ENCODE measurements around the gene LRRC71.

The LRRC71 gene

DNA sequence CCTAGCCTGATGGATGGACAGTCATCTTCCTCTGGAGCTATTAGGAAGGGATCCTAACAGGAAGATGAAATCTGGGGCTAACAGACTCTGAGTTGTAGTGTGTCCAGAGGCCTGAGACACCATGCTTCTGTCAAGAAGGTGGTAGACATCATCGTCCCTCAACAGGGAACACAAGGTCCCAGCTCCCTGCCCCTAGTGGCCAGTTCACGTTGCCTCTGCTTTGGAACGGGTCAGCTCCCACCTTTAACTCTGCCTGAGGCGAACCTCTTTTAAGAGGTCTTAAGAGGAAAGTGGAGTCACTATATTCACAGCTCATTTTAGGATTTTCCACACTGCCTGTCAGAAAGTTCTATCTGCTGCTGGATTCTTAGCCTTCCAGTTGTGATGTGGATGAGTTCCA, 28.3 kb downstream of the LRRC71 start:
- DNase-seq: peak; percentile 7

DNA sequence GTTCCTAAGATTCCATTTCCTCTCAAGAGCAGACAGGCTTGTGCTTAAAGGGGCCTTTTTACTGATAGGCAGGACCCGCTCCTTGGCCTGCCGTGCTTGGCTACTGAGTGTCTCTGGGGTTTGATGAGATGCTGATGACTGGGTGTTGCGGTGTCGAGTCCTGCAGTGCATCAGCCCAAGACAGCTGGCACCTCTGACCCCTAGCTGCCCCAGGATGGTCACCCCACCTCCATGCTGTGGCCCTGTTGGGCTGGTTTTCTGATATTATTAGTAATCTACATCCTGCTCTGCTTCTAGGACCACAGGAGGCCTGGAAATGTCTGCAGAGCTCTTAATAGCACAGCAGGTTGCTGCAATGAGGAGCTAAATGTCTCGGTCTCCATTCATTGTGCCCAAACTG, 28.7 kb downstream of the LRRC71 start:
- peak; percentile 36 for DNase-seq

DNA sequence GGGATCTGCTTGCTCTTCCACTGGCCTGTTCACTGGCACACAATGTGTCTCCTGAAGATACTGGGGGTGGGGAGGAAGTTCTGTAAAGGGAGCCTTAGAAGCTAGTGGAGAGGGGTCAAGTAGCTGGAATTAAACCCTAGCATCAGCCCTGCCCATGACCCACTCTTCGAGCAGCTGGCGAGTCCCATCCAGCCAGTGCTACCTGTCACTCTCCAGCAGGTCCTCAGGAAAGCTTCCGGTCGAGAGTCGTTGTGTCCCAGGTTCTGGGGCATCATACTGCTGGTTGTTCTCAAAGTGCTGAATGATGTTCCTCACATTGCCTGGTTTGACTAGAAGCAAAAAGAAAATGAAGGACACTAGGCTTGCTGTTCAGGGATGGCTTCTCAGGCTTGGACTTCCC, 30.9 kb downstream of the LRRC71 start:
- DNase-seq: peak; percentile 28

GRCh38 chr1:156953571-156953970, 33.1 kb downstream of the LRRC71 start:
- no peak for DNase-seq

DNA sequence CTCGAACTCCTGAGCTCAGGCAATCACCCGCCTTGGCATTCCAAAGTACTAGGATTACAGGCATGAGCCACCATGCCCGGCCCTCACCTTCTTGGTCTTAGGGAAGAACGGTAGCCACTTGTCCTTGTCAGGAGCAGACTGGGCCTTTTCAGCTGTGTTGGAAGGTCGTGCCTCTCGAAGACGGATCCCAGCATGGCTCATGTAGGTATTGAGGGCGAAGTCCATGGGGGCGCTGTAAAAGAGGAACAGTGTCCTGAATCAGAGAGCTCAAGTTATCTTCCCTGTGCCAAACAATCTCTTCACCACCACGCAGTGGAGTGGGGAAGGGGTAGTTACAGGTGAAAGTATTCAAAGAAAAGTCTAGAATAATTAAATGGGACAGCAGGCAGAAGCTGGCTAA, 35.9 kb downstream of the LRRC71 start:
- DNase-seq: no peak

DNA sequence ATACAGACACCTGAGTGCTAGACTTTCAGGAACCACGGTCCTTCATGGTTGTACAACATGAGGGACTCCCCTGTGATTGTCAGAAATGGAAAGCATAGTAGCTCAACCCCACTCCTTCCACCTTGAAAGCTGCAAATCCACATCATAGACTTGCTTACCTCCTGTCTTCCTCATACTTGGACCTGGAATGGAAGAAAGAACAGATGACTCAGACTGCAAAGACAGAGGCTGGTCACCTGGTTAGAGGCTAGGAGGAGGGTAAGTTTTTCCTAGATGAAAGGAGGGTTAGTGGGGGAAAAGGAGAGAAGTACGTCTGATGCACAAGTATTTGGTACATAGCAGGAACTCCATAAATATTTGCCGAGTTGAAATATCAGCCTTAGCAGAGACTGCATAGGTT, 37.2 kb downstream of the LRRC71 start:
- DNase-seq: no peak

GRCh38 chr1:156958247-156958714, 37.8 kb downstream of the LRRC71 start:
- no peak for DNase-seq

DNA sequence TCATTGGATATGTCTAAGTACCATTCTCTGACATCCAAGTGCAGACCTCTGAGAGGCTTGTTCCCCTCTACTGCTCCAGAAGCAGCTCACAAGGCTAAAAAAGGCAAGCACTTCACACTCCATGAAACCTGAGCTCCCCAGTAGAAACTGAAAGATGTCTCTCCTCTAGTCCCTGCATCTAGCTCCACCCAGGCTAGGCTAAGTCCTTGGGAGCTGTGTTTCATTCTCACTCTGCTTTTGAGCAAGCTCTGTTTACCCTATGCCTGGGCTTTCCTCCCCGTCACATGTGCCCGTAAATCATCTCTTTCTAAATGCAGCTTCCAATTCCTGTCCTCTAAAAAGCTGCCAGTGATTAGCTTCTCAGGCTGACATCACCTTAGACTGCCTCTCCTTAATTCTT, 39.0 kb downstream of the LRRC71 start:
- DNase-seq: no peak

DNA sequence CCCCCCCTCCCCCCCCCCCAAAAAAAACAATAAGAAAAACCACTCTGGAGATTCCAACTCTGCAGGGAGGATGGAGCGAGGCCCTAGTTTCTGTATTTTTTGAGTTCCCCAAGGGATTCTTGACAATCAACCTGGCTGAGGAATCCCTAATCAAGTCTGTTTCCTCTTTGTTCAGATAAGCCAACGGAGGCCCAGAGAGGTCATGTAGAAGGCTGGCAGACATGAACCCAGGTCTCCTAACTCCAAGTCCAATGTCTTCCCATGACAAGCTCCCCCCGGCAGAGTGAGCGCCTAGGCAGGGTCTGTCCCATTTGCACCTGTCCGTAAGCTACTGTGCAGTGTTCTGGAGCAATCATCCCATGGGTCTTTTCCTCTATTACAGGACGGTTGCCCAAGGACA, 39.5 kb downstream of the LRRC71 start:
- no peak for DNase-seq

- DNase-seq: no peak
These were observed 41.3 kb downstream of the LRRC71 start for GRCh38 chr1:156961709-156962108.

DNA sequence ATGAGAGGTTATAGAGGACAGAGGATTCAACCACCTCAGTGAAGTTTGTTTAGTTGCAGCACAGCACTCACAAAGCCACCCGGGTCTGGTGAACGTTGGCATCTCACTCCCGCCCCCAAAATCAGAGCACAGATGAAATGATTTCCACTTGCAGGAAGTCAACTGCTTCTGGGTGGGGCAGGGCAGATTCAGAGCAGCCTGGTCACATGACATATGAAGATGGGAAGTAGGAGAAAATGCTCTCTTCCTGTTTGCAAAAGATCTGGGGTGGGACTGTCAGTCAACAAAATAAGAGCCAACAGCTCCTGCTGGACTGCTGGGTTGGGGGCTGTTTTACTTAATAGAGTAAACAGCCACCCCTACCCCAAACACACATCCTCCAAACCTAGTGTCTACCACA, 43.2 kb downstream of the LRRC71 start:
- no peak for DNase-seq

- no peak for DNase-seq
These were observed 44.0 kb downstream of the LRRC71 start for GRCh38 chr1:156964441-156964840.

GRCh38 chr1:156969496-156969895, 49.1 kb downstream of the LRRC71 start:
- DNase-seq: no peak

DNA sequence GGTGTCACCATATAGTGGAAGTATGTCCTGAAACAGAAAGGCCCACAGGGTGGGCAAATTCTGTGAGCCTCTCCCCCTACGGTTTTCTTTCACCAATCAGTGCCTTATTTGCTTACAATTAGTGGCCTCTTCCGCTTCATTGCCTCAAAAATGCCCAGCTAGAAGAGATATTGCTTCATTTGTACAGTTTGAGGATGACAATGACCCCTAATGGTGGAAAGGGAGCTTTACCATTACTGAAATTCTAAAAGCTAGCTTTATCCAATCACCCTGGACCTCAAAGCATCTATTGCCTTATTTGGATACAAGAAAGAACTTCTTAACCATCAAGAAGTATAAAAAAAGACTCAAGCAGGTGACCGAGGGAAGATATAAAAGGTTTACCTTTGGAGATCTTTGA, 49.6 kb downstream of the LRRC71 start:
- DNase-seq: no peak

DNA sequence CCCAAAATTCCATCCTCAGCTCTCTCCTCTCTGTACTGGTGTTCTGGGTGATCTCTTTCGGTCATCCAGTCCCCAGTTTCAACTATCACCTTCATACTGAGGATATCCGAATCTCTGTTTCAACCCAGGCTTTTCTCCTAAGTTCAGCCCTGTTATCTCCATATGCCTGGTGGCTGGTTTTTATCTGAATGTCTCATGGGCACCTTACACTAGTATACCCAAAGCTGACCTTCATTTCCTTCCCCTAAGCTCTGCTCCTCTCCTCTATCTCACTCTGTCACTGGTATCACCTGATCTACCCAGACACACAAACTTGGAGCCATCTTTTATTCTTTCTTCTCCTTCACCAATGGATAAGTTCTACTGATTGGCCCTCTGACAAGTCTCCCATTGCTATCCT, 53.0 kb downstream of the LRRC71 start:
- DNase-seq: no peak

DNA sequence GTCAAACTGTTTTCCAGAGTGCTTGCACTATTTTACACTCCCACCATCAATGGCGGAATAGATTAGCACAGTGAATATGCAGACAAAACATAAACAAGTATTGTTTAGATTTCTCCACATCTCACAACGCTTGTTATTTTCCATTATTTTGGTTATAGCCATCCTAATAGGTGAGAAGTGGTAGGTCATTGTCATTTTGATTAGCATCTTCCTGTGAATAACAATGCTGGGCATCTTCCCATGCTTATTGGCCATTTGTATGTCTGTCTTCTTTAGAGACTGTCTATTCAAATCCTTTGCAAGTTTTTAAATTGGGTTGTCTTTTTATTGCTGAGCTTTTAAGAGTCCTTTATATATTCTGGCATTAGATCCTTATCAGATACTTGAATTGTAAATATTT, 54.7 kb downstream of the LRRC71 start:
- DNase-seq: no peak

DNA sequence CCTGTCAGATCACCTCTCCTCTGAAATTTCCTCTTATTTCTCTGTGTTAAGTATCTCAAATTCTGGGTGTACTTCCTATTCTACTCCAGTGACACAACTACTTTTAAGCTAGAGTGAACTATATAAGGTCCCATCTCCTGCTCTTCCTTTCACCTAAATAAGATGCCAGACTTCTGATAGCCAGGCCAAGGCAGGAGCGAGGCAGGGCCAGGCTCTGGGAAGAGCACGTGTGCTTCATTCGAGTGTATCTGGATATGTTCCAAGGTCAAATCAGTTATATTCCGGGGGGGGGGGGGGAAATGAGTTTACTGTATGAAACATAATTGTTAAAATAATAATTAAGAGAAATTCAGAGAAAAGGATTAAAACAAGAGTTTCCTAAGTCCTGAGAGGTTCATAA, 60.1 kb downstream of the LRRC71 start:
- no peak for DNase-seq
